Measurements from ENCODE around the gene RBM33. TPM values are rescaled to one million over a fixed set of nuclear protein-coding genes. Genes with fewer than 3 reads are reported as not detected.

Gene RBM33
- total RNA-seq, 2 donors from 2014 or later = 135 to 178 TPM

DNA sequence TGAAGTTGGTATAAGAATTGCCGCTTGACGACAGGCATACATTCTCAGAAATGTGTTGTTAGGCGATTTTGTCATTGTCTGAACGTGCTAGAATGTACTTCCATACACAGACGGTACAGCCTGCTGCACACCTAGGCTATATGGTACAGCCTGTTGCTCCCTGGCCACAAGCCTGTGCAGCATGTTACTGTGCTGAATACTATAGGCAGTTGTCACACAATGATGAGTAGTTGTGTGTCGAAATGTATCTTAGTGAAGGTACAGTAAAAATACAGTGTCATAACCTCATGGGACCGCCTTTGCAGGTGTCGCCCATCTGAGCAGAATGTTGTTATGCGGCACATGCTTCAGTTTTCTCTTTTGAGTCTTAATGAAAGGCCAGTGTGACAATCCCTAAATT is 101.3 kb downstream of the RBM33 start:
- Mint-ChIP-seq H3K4me1 (peaks cover 31% of the 10 kb centered on the region), H3K4me3 (no peak overlapping the region), H3K36me3 (ENCODE audit: low read depth) (peaks cover 4% of the 10 kb centered on the region), H3K27me3 (no peaks in the 10 kb centered on the region), H3K27ac (no peak overlapping the region)
- no peaks in the 10 kb centered on the region for H3K9me3 ChIP-seq (ENCODE audit: control insufficient read depth, low read length, poor library complexity, severe bottlenecking)
- ATAC-seq = no peak
- DNase-seq = no peak

DNA sequence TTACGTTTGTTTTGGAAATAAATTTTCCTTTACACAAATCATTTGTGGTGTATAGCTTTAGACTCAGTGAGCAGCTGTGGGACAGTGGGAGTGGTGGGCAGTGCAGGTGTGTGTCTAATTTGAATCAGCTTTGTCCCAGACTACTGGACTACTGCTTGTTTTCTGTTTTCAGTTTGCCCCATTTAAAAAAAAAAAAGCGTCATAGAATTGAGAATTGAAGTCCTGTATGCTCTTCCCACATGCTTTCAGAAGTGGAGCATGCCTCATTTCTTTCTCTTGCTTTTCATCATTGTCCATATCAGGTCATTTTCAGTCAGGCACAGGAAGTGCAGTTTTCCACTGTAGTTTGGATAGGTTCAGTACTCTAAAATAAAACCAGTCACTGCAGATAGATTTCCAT is 101.7 kb downstream of the RBM33 start:
- Mint-ChIP-seq H3K27me3 (no peaks in the 10 kb centered on the region), H3K4me1 (peaks cover 31% of the 10 kb centered on the region), H3K4me3 (no peak overlapping the region), H3K36me3 (ENCODE audit: low read depth) (peaks cover 4% of the 10 kb centered on the region), H3K27ac (peak overlapping the region; percentile 16)
- DNase-seq (no peak), ATAC-seq (no peak)
- H3K9me3 ChIP-seq (ENCODE audit: control insufficient read depth, low read length, poor library complexity, severe bottlenecking) = no peaks in the 10 kb centered on the region

DNA sequence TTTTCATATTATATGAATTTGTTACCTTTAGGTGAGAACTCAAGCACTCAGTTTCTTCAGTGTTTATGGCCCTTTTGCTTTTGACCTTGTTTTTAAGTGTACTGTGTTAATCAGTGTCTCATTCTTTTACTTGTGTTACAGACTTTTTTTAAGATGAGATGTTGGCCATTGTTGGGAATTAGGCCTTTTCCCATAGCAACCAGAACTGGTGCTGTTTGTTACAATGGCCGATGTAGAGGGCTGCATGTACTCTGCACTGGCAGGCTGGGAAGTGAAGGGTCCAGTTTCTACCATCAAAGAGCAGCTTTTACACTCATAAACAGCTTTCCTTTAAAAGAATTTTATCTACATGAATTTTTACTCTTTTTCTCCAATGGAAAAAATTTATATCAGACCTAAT is 102.7 kb downstream of the RBM33 start:
- no peak overlapping the region for H3K4me3 Mint-ChIP-seq
- no peaks in the 10 kb centered on the region for H3K27me3 Mint-ChIP-seq
- H3K9me3 ChIP-seq (ENCODE audit: control insufficient read depth, low read length, poor library complexity, severe bottlenecking) = no peaks in the 10 kb centered on the region
- peak overlapping the region; percentile 16 for H3K27ac Mint-ChIP-seq
- DNase-seq (no peak), ATAC-seq (no peak)
- peaks cover 4% of the 10 kb centered on the region for H3K36me3 Mint-ChIP-seq (ENCODE audit: low read depth)
- H3K4me1 Mint-ChIP-seq = peaks cover 40% of the 10 kb centered on the region

DNA sequence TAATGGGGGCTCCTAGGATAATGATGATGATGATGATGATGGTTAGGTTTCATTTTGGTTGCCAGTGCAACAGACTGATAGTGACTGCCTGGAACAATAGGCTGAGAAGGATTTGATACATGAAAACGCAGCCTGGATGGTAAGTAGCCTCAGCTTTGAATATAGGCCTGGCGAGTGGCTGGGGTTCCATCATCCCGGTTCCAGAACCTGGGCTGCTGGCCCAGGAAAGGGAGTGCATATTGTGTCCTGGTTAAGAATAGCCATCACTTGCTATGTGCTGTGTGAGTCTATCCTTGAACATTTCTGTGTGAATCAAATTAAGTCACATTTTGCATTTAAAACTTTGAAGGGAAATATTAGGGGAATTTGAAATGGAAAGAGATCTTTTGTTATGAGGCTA is 105.1 kb downstream of the RBM33 start:
- peaks cover 6% of the 10 kb centered on the region for H3K36me3 Mint-ChIP-seq (ENCODE audit: low read depth)
- H3K27ac Mint-ChIP-seq = peak overlapping the region; percentile 77
- no peaks in the 10 kb centered on the region for H3K27me3 Mint-ChIP-seq
- no peak for ATAC-seq
- DNase-seq = no peak
- peak overlapping the region; percentile 71 for H3K4me3 Mint-ChIP-seq
- no peaks in the 10 kb centered on the region for H3K9me3 ChIP-seq (ENCODE audit: control insufficient read depth, low read length, poor library complexity, severe bottlenecking)
- peaks cover 55% of the 10 kb centered on the region for H3K4me1 Mint-ChIP-seq

DNA sequence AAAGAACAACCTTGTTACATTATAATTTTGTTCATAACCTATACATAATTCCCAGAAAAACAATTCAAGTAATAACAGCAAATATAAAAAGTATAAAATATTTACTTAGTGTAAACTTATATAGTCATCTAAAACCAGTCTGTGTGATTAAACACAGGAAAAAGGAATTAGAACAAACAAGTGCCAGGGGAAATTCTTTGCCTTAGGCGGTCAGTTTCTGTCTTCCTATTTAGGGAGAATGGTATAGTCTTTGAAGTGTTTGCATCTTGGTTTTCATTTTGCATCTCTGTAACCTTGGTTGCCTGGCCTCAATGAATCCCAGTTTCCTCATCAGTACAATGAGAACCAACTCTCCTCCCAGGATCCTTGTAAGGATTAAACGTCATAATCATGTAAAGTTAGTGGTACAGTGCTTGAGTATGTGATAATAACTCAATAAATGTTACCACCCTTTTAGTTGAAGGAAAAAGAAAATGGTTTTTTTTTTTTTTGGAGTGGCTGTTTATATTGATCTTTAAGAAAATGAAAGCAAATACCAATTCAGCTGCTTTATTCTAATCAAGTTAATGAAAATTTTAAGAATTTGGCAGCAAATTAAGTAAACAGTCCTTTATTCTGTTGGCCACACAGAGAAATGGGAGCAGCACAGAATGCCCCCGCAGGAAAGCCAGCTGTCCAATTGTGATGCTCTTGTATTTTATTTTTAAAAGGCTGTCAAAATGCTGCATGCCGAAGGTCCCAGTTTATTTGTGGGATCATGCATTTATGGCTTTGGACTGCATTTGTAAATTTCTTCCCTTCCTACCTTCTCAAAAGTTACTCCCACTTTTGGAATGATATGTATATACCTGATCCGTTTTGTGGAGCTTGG is 106.0 kb downstream of the RBM33 start:
- no peak for ATAC-seq
- H3K36me3 Mint-ChIP-seq (ENCODE audit: low read depth) = peaks cover 4% of the 10 kb centered on the region

DNA sequence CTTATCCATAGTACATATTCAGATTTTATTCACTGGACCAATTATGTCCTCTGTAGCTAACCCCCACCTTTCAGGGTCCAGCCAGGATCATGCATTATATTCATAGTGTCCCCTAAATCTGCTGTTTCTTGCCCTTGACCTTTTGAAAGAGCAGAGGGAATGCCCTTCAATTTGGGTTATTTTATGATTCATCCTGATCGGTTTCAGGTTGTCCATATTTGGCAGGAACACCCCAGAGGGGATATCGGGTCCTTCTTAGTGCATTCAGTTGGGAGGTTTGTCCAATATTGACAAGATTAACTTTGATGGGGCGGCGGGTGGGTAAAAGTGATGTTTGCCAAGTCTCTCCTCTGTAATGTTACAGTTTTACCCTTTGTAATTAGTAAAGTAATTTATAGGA is 106.9 kb downstream of the RBM33 start:
- no peak overlapping the region for H3K4me3 Mint-ChIP-seq
- no peak overlapping the region for H3K27ac Mint-ChIP-seq
- ATAC-seq = no peak
- peaks cover 4% of the 10 kb centered on the region for H3K36me3 Mint-ChIP-seq (ENCODE audit: low read depth)
- DNase-seq = no peak
- no peaks in the 10 kb centered on the region for H3K9me3 ChIP-seq (ENCODE audit: control insufficient read depth, low read length, poor library complexity, severe bottlenecking)
- H3K4me1 Mint-ChIP-seq = peaks cover 61% of the 10 kb centered on the region
- no peaks in the 10 kb centered on the region for H3K27me3 Mint-ChIP-seq

More for the DNA sequence above, 106.0 kb downstream of the RBM33 start:
- Mint-ChIP-seq H3K27me3 (no peaks in the 10 kb centered on the region), H3K4me3 (no peak overlapping the region), H3K27ac (no peak overlapping the region), H3K4me1 (peaks cover 61% of the 10 kb centered on the region)
- no peak for DNase-seq
- no peaks in the 10 kb centered on the region for H3K9me3 ChIP-seq (ENCODE audit: control insufficient read depth, low read length, poor library complexity, severe bottlenecking)

DNA sequence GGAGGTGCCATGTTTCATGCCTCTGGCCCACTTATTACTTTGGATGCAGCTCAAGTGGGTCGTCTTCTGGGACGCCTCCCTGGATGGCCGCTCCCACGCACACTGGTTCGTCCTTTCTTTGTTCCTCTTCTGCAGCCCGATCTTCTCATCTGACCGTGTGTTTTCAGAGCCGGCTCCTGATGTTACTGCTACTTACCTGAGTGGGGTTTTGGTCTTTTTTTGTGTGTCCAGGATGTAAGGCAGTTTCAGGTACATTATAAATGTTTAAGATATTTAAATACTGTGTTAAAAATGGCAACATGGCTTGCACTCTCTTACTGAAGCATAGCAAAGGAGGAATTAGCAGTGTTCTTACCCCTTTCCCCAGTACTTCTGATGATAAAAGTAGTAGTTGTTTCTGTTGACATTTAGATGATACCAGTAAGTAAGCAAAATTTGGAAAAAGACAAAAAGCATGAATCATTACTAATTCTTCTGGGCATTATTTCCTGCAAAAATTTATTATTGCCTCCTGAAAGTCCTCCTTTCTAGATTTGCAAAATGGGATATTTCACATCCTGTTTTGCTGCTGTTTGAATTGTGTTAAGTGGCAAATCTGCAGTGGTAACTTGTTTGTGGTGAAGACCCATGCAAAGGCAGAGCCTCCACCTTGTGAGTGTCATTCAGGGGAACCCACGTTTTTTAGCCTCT is 108.4 kb downstream of the RBM33 start:
- Mint-ChIP-seq H3K4me1 (peaks cover 57% of the 10 kb centered on the region), H3K27ac (no peak overlapping the region), H3K27me3 (no peaks in the 10 kb centered on the region)

DNA sequence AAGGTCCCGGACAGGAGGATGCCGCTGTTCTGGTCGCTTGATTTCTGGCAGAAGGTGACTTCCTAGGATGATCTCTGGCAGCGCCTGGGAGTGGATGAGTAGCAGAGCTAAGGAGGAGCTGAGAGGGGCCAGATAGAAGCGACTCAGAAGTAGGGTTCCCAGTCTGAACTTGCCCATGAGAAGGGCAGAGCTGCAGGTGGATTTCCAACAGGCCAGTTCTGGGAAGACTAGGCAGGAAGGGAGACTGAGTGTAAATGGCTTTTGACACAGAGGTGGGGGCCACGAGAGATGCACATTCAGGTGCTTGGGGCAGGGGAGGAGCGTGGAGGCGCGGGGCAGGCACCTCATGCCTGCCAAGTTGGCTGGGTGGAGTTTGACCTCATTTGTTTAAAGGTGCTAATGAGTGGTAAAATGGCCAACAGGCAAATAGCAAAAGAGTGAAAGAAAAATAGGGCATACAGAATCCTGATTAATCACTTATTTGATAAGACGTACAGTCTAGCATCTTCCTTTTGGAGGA is 109.0 kb downstream of the RBM33 start:
- Mint-ChIP-seq H3K4me3 (peak overlapping the region; percentile 15), H3K4me1 (peaks cover 54% of the 10 kb centered on the region), H3K27ac (peak overlapping the region; percentile 56), H3K36me3 (ENCODE audit: low read depth) (peaks cover 4% of the 10 kb centered on the region), H3K27me3 (no peaks in the 10 kb centered on the region)
- ATAC-seq (no peak), DNase-seq (no peak)
- H3K9me3 ChIP-seq (ENCODE audit: control insufficient read depth, low read length, poor library complexity, severe bottlenecking) = no peaks in the 10 kb centered on the region

More for the DNA sequence above, 108.4 kb downstream of the RBM33 start:
- H3K4me3 Mint-ChIP-seq = peak overlapping the region; percentile 15
- no peak for ATAC-seq
- DNase-seq = no peak
- peaks cover 4% of the 10 kb centered on the region for H3K36me3 Mint-ChIP-seq (ENCODE audit: low read depth)
- H3K9me3 ChIP-seq (ENCODE audit: control insufficient read depth, low read length, poor library complexity, severe bottlenecking) = no peaks in the 10 kb centered on the region

DNA sequence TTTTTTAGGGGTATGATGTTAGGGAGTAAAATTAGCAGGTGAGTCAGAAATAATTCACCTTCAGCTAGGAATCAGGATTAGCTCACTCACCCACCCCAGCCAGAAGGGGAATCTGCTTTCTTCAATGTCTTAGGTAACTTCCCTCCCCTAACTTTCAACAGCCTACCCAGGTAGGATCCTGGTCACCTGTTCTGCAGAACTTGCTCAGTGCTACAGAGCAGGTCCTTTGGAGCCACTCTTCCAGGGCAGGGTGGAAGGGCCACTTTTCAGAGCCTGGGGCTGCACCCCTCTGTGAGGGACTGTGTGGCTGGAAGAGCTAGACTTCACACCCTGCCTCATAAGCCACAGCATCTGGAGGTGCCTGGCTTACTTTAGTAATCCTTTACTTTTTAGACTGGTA is 109.7 kb downstream of the RBM33 start:
- Mint-ChIP-seq H3K27ac (peak overlapping the region; percentile 56), H3K4me3 (no peak overlapping the region), H3K36me3 (ENCODE audit: low read depth) (peaks cover 4% of the 10 kb centered on the region), H3K27me3 (no peaks in the 10 kb centered on the region), H3K4me1 (peaks cover 51% of the 10 kb centered on the region)
- ATAC-seq (no peak), DNase-seq (no peak)
- H3K9me3 ChIP-seq (ENCODE audit: control insufficient read depth, low read length, poor library complexity, severe bottlenecking) = no peaks in the 10 kb centered on the region

DNA sequence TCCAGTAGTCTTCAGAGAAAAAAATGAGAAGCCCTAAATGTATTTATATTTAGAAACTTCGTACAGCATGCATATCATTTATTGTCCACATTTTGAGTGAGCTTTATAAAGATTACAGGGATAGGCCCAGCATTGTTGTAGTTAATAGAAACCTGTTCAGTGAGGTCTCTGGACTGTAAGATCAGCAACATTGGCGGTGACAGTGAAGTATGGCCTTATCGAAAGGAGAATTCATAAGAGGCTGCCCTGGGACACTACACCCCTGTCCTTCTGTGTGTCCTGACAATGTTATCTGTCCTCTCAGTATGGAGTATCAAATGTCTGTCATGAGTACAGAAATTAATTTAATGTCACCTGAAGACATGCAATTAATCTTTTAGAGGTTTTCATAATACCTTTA is 110.6 kb downstream of the RBM33 start:
- no peaks in the 10 kb centered on the region for H3K9me3 ChIP-seq (ENCODE audit: control insufficient read depth, low read length, poor library complexity, severe bottlenecking)
- Mint-ChIP-seq H3K4me3 (no peak overlapping the region), H3K27me3 (no peaks in the 10 kb centered on the region), H3K36me3 (ENCODE audit: low read depth) (peaks cover 2% of the 10 kb centered on the region), H3K4me1 (peaks cover 46% of the 10 kb centered on the region), H3K27ac (peak overlapping the region; percentile 47)
- DNase-seq (no peak), ATAC-seq (no peak)

DNA sequence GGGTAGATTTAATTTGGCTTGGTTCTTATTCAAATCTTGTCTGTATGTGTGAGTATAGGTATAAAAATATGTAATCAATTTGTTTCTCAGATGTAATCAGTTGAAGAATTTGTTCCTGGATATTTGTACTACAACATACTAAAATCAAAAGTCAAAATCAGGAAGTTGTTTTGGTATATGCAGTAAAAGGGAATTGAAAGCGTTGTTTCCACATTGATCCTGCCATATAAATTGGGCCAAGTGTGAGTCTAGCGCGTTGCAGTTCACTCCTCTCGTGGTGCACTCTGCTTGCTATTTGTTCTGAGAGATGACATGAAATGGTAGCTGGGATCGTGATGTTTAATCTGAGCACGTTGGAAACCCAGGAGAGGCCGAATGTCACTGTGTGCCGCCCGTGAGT is 111.9 kb downstream of the RBM33 start:
- H3K36me3 Mint-ChIP-seq (ENCODE audit: low read depth) = peaks cover 2% of the 10 kb centered on the region
- no peaks in the 10 kb centered on the region for H3K9me3 ChIP-seq (ENCODE audit: control insufficient read depth, low read length, poor library complexity, severe bottlenecking)
- H3K4me1 Mint-ChIP-seq = peaks cover 52% of the 10 kb centered on the region
- H3K27ac Mint-ChIP-seq = peak overlapping the region; percentile 14
- DNase-seq = no peak
- no peaks in the 10 kb centered on the region for H3K27me3 Mint-ChIP-seq
- no peak overlapping the region for H3K4me3 Mint-ChIP-seq
- ATAC-seq = no peak

DNA sequence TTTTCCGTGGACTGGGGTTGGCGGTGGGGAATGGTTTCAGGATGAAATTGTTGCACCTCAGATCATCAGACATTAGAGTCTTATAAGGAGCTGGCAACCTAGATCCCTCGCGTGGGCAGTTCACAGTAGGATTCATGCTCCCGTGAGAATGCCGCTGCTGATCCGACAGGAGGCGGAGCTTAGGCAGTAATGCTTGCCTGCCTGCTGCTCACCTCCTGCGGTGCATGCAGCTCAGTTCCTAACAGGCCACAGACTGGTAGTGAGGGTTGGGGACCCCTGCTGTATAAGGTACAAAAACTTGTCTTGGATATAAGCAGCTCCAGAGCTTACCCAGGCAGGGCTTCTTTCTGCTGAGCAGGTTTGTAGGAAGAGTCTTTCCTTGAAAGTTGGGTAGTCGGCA is 113.9 kb downstream of the RBM33 start:
- no peaks in the 10 kb centered on the region for H3K36me3 Mint-ChIP-seq (ENCODE audit: low read depth)

DNA sequence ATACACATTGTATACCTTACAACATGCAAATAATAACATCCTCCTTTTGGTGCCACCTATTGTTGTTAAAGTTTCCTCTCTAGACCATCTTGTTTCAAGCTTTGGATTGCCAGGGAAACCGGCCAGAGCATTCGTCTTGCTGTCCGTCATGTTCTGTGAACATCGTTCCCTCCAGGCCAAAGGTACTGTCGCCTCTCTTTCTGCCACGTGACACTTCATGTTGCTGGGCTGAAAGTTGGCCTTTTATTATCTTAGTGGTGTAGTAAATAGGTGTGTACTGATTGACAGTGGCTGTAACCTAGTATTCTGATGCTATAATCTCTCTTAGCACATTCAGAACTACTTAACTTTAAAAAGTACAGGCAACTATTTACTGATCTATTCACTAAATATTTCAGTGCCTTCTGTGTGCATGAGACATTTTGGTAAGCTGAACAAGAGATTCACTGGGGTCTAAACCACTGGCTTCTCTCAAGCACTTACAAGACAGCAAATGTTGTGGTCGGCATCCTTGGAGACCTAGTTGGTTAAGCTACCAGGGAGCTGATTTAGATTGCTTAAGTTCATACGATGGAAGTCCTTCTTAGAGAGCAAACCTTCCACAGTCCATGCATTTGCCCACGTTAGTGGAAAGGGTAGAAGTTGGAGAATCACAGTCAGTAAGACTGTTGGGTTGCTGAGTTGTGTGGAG is 115.4 kb downstream of the RBM33 start:
- ATAC-seq = no peak
- H3K4me1 Mint-ChIP-seq = peaks cover 58% of the 10 kb centered on the region
- H3K36me3 Mint-ChIP-seq (ENCODE audit: low read depth) = no peaks in the 10 kb centered on the region
- no peak overlapping the region for H3K27ac Mint-ChIP-seq
- H3K27me3 Mint-ChIP-seq = no peaks in the 10 kb centered on the region
- DNase-seq = no peak
- no peaks in the 10 kb centered on the region for H3K9me3 ChIP-seq (ENCODE audit: control insufficient read depth, low read length, poor library complexity, severe bottlenecking)
- H3K4me3 Mint-ChIP-seq = no peak overlapping the region

More for the DNA sequence above, 113.9 kb downstream of the RBM33 start:
- Mint-ChIP-seq H3K27me3 (no peaks in the 10 kb centered on the region), H3K27ac (no peak overlapping the region), H3K4me3 (no peak overlapping the region), H3K4me1 (peaks cover 55% of the 10 kb centered on the region)
- ATAC-seq = no peak
- no peaks in the 10 kb centered on the region for H3K9me3 ChIP-seq (ENCODE audit: control insufficient read depth, low read length, poor library complexity, severe bottlenecking)
- no peak for DNase-seq

Measured in T-helper 17 cell (primary cell).